Measurements from ENCODE around the gene HINT2.
A peak's percentile ranks its signal among the peaks of the same experiment; 100 is the strongest.

HINT2 gene

GRCh38 chr9:35840881-35841644 lies 26.2 kb upstream of the HINT2 start:
- no peak for DNase-seq (ENCODE audit: low read depth in 2 of 2)

DNA sequence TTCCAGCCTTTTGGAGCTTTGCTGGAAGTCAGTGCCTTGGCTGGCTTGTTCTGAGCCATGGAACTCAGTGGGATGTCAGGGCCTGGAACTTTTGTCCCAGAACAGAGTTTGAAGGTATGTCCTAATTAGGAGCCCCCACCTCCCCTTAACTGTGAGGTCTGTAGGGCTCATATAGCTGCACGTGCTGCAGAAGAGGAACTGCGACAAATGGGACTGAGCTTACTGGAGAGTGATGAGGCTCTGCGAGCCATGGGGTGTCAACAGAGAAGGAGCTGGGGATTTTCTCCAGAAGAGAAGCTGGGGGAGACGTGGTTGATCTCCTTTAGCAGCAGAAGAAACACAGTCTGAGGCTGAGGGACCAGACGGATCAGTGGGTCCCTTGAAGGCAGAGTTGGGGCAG lies 25.1 kb upstream of the HINT2 start:
- no peak for DNase-seq (ENCODE audit: low read depth in 2 of 2)

DNA sequence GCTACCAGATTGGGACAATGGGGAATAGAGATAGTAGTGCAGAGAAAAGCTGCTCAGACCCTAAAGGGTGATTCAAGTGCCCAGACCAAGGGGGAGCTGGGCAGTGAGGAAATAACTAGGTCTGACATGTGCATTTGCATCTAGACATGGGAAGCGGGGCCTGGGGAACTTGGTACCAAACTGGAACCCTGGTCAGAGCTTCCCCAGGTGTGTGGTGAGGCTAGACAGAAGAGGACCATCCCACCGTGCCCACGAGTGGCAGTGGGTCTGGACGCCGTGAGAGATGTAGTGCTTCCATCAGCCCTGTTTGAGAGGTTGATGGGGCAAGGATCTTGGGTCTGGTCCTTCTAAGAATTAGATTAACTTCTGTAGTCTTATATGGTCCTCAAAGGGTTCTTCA lies 21.8 kb upstream of the HINT2 start:
- no peak for DNase-seq (ENCODE audit: low read depth in 2 of 2)

DNA sequence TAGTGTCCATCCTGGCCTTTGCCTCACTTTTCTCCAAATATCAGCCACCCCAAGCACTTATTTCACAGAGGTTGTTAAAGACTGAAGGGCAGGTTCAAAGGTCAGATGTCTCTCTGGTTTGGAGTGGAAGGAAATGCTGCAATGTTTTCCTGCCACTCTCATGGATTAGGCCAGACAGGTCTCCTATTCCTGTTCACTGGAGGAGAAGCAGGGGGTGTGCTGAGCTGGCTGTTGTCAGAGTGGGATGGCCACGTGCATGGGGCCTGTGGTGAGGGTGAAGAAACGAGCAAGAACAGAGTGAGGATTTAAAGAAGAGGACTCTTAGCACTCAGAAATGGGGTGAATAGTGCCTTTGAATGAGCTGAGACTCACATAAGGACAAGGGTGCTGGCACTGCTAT lies 20.9 kb upstream of the HINT2 start:
- DNase-seq (ENCODE audit: low read depth in 2 of 2), result no peak

DNA sequence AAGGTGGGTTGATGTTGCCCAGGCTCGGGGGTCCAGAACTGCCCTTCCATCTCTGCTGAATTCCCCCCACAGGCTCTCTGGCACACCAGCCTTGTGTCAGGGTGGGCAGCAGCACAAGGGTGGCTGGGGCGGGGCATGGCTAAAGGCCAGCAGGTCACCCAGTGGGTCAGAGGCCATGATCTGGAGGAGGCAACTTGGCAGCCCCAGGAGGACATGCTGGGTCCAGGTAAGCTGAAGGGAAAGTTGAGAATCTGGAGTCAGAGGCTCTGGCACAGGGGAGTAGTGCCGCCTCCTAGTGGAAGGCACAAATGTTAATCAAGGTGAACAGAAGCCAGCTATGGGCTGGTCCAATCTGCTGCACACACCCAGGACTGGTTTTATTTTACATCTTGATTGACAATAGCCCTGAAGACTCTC lies 20.4 kb upstream of the HINT2 start:
- no peak for DNase-seq (ENCODE audit: low read depth in 2 of 2)

DNA sequence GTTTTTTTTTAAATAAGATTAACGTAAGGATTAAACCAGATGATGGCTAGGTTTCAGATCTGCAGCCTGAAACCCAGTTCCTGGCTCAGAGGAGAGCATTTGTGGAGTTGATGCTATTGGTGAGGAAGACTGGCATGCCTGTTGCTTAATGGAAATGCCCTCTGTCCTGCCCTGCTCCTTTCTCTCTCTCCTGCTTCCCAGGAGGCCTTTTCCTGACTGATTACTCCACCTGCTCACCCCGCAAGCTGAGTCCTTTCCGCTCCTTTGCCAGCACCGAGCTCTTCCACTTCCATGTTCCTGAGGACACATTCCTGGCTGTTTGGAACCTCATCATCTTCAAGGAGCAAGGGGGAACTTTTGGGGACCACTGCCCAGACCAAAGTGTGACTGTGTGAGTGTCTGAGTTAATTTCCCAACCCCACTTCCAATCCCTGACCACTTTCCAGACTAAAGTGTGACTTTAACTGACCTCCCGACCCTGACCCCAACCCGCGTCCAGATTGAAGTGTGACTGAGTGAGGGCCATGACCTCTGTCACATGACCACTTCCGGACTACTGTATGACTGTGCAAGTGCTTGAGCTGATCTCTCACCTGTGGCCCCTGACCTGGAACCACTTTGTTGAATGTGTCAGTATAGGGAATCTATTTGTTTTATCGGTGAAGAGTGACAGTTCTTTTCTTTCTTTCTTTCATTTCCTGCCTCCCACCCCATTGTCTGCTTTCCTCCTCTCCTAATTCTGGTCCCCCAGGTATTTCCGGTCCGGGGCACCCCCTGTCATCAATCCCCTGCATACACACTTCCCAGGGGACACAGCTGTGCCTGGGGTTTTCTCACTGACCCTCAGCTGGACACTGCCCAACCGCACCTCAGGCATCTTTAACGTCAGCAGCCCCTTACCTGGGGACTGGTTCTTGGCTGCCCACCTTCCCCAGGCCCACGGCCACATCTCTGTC lies 19.7 kb upstream of the HINT2 start:
- no peak for DNase-seq (ENCODE audit: low read depth in 2 of 2)

DNA sequence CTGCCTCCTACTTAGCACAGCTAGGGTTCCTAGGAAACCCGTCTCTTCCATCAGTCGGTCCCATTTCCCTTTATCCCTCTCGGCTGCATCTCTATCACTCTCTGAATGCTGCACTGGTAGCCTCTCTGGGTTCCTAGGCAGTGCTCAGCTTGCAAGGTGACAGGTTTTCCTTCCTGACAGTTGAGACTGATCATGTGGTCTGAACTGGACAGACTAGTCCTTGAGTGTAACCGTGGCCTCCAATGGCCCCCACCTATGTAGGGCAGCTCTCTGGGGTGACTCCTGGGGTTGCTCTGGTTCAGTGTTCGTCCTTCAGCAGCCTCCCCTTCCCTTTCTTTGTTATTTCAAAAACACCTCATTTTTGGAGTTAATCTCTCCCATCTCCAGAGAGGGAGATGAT lies 18.0 kb upstream of the HINT2 start:
- DNase-seq (ENCODE audit: low read depth in 2 of 2), result no peak

GRCh38 chr9:35831040-35831439 lies 16.2 kb upstream of the HINT2 start:
- no peak for DNase-seq (ENCODE audit: low read depth in 2 of 2)

GRCh38 chr9:35829764-35830096 lies 14.9 kb upstream of the HINT2 start:
- DNase-seq (ENCODE audit: low read depth in 2 of 2), result no peak

- peak; percentile 89 to 95 for DNase-seq (ENCODE audit: low read depth in 2 of 2)
These were observed 14.4 kb upstream of the HINT2 start, which contains the start of gene TMEM8B for GRCh38 chr9:35829084-35829763. Gene TMEM8B, plus strand, starts transcription at chr9:35829228. Its CDS starts 220 bp downstream, at chr9:35829448.

DNA sequence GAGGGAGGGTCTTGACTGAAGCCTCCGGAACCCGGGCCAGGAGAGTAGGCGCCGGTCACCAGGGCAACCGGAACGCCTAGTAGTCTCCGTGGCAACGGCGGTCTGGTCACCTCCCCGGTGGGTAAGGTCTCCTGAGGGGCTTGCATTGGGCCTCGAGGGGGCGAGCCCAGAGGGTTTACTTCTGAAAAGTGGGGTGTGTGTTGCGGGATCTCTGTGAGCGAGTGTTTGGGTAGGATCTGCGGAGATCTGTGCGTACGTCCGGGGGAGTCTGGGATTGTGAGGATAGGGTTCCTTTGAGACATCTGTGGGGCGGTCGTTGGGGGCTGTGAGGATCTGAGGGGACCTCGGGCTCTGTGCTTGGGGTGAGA lies 13.9 kb upstream of the HINT2 start, which contains the start of gene FAM221B:
Gene FAM221B (minus strand): TSS at position 17 of the 368 bp plus-strand sequence. CDS start 2,571 bp downstream, outside the sequence.
- no peak for DNase-seq (ENCODE audit: low read depth in 2 of 2)

GRCh38 chr9:35827486-35827885 lies 12.6 kb upstream of the HINT2 start:
- DNase-seq (ENCODE audit: low read depth in 2 of 2), result no peak

- DNase-seq (ENCODE audit: low read depth in 2 of 2), result no peak
These were observed 11.3 kb upstream of the HINT2 start for GRCh38 chr9:35826071-35826701.

- DNase-seq (ENCODE audit: low read depth in 2 of 2), result no peak
These were observed 8.1 kb upstream of the HINT2 start for GRCh38 chr9:35822926-35823325.

DNA sequence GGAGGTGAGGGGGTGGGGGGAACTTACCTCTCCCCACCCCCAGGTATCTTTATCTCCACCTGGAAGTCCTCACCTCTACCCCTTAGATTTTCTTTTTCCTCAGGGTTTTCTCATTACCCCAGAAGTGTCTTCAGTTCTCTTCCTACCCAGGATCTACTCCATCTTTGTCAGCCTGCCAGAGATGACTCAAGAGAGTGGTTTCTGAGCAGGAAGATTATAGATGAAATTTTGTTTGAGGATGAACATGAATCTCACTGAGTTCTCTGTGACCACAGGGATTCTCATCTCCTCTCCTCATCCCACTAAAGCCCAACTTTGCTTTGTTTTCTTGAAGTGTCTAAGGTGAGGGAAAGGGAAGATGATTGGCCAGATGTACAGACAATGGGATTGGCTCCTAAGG lies 5.2 kb upstream of the HINT2 start:
- DNase-seq (ENCODE audit: low read depth in 2 of 2), result no peak

DNA sequence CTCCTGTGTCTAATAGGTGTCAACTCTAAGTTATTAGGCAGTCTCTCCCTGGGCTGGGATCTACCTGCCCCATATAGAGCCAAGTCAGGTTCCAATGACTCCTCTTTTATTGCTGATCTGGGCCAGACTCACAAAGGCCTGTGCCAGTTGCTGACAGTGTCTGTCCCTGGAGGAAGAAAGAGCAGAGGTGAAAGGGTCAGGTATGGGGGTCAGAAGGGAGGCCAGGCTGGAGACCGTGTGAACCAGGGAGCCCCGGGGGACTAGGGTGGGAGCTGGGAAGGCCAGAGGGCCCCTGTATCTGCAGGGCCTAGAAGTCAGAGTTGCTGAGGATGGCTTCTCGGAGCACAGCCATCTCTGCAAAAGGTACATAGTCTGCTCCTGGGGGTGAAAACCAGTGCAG lies 3.5 kb upstream of the HINT2 start:
- DNase-seq (ENCODE audit: low read depth in 2 of 2), result no peak

- DNase-seq (ENCODE audit: low read depth in 2 of 2), result no peak
These were observed 1.9 kb upstream of the HINT2 start for GRCh38 chr9:35816708-35817107.

DNA sequence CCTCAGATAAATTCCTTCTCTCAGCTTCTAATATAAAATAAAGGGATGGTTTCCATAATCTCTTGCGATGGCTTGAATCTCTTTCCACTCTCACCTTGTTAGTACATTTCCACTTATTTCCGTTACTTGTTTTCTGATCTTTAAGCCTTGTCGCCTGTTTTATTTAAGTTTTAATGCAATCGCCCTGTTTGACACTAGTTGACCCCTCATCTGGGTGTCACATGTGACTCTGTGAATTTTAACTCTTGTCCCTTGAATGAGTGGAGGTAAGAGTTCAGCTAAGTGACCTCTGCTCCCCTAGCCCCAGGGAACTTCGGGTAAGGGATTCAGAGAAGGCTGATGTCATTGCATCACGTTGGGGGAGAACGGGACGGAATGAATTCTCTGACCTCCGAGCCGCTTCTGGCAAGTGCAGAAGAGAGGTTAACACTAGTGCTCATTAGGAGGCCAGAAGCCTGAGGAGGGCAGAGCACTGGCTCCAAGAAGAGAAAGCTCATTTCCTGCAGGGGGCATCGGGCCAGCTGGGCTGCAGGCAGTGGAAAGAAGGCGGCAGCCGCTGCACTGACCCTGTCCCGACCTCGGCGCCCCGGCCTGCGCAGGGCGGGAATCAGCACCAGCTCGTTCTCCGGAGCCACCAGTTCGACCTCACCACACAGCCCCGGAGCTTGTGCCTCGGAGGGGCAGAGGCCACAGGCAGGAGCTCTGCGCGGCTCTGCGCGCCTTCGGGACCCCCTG lies 569 bp downstream of the HINT2 start:
- peak in 1 of 2 donors; percentile 16 for DNase-seq (ENCODE audit: low read depth in 2 of 2)

DNA sequence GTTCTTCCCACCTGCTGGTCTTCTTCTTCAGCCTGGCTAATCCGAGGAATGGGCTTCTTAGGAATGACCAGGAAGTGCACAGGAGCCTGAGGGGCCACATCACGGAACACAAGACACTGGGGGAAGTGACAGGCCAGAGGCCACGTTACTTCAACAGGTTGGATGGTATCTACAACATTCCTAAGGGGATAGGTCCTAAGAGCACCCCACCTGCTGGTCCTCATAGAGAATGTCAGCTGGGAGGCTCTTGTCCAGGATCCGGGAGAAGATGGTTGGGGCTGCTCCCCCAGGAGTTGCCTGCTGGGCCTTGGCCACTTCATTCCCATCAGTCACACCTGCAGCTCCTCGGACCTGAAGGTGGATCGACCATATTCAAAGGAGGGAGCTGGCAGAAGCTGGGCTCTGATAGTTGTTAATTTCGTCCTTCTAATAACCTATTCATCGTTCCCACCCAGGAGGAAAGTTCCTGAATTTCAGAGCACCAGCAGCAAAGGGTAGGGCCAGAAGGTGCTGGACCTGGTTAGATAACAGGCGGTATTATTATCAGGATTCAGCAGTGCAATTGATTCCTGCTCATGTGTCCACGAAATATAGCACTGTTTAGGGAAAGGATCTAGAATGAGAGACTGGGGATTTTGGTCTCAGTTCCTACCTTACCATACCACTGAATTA lies 1.3 kb downstream of the HINT2 start:
- no peak for DNase-seq (ENCODE audit: low read depth in 2 of 2)

DNA sequence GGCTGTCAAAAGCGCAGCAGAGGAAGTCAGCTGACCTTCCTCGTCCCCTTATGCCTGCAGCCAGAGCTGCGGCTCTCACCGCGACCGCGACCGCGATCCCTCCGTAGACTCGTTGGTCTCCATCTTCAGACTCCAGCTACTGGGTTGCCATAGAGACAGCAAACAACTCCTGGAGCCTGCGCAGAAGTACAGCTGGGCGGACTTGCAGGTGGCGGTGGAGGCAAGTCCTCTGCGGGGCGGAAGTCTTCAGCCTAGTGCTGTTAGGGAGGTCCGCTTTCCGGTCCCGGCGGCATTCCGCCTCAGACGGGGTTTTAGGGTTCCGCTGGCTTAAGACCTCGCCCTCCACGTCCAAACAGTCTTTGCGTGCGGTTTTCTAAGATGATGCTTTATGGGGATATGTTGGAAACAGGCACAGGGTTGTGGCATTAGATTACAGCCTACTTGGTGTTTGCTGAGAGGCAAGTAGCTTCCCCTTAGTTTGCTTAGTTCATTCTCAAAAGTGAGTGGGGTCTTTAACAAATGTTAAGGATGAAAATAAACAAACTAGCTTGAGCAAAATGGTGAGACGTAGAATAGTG lies 2.7 kb downstream of the HINT2 start, which contains the start of gene SPAG8:
Gene SPAG8 (minus strand): TSS at position 238 of the 578 bp plus-strand sequence. CDS start 115 bp downstream, at position 123.
- DNase-seq (ENCODE audit: low read depth in 2 of 2), result peak; percentile 91 to 94

Measured in stimulated activated CD4-positive, alpha-beta T cell treated with anti-CD3 and anti-CD28 coated beads, Interleukin-15, amount 100 ng/mL, for 48 hours (primary cell).